ENCODE measurements around the gene RHOB. TPM values are rescaled to one million over a fixed set of nuclear protein-coding genes. Genes with fewer than 3 reads are reported as not detected.
A peak's percentile ranks its signal among the peaks of the same experiment; 100 is the strongest.

Gene RHOB
- total RNA-seq, 1 experiment from 2014 or later, result 143 TPM

- no peak for TF ChIP-seq CTCF (IDR thresholded peaks at IDR 0.05; ENCODE audit: unreplicated experiment)
- DNase-seq, result no peak
- intact Hi-C loops (cut with micrococcal nuclease; ENCODE audit: unreplicated experiment), result no loop called here
- CTCF ChIA-PET, result interaction anchor here (0.6 to 2.8 kb wide), 3 partner anchors 151 to 194 kb away, joined by 3 to 28 read pairs (median 3); no protein-coding TSS in a partner anchor
- H3K4me3 Mint-ChIP-seq (ENCODE audit: low read depth, unreplicated experiment), result peak overlapping the region; percentile 89
- H3K9me3 Mint-ChIP-seq (ENCODE audit: low read depth, unreplicated experiment), result no peaks in the 10 kb centered on the region
- BruUV-seq (replicated peaks), result TSS peak; percentile 74
- H3K4me1 Mint-ChIP-seq (ENCODE audit: low read depth, unreplicated experiment), result peaks cover 40% of the 10 kb centered on the region
- H3K27me3 Mint-ChIP-seq (ENCODE audit: unreplicated experiment), result no peaks in the 10 kb centered on the region
- H3K27ac Mint-ChIP-seq (ENCODE audit: unreplicated experiment), result peak overlapping the region; percentile 87
- peaks cover 67% of the 10 kb centered on the region for H3K36me3 Mint-ChIP-seq (ENCODE audit: insufficient read depth, unreplicated experiment)
Measured at GRCh38 chr2:20448246-20448976, 1.5 kb downstream of the RHOB start.

GRCh38 chr2:20448977-20449306, 2.1 kb downstream of the RHOB start:
- no peak for DNase-seq
- Mint-ChIP-seq H3K4me3 (ENCODE audit: low read depth, unreplicated experiment) (peak overlapping the region; percentile 89), H3K27ac (ENCODE audit: unreplicated experiment) (peak overlapping the region; percentile 87), H3K27me3 (ENCODE audit: unreplicated experiment) (no peaks in the 10 kb centered on the region), H3K9me3 (ENCODE audit: low read depth, unreplicated experiment) (no peaks in the 10 kb centered on the region), H3K4me1 (ENCODE audit: low read depth, unreplicated experiment) (peaks cover 35% of the 10 kb centered on the region), H3K36me3 (ENCODE audit: insufficient read depth, unreplicated experiment) (peaks cover 63% of the 10 kb centered on the region)
- CTCF ChIA-PET, result interaction anchor here (0.6 to 2.8 kb wide), 3 partner anchors 126 to 194 kb away, joined by 3 to 28 read pairs (median 3); no protein-coding TSS in a partner anchor
- intact Hi-C loops (cut with micrococcal nuclease; ENCODE audit: unreplicated experiment), result loop anchor here (1.0 kb wide), 1 partner anchor 185 kb away; no protein-coding TSS in a partner anchor
- no TSS peak for BruUV-seq (replicated peaks)
- no peak for TF ChIP-seq CTCF (IDR thresholded peaks at IDR 0.05; ENCODE audit: unreplicated experiment)

GRCh38 chr2:20449501-20450200, 2.8 kb downstream of the RHOB start:
- CTCF ChIA-PET, result interaction anchor here (0.6 to 3.1 kb wide), 6 partner anchors 9 to 185 kb away, joined by 3 to 24 read pairs (median 4); no protein-coding TSS in a partner anchor
- Mint-ChIP-seq H3K36me3 (ENCODE audit: insufficient read depth, unreplicated experiment) (peaks cover 63% of the 10 kb centered on the region), H3K27me3 (ENCODE audit: unreplicated experiment) (no peaks in the 10 kb centered on the region), H3K4me1 (ENCODE audit: low read depth, unreplicated experiment) (peaks cover 32% of the 10 kb centered on the region), H3K4me3 (ENCODE audit: low read depth, unreplicated experiment) (peak overlapping the region; percentile 89), H3K9me3 (ENCODE audit: low read depth, unreplicated experiment) (no peaks in the 10 kb centered on the region), H3K27ac (ENCODE audit: unreplicated experiment) (peak overlapping the region; percentile 87)
- no peak for TF ChIP-seq CTCF (IDR thresholded peaks at IDR 0.05; ENCODE audit: unreplicated experiment)
- intact Hi-C loops (cut with micrococcal nuclease; ENCODE audit: unreplicated experiment), result loop anchor here (1.0 kb wide), 1 partner anchor 185 kb away; no protein-coding TSS in a partner anchor
- BruUV-seq (replicated peaks), result no TSS peak
- DNase-seq, result no peak

DNA sequence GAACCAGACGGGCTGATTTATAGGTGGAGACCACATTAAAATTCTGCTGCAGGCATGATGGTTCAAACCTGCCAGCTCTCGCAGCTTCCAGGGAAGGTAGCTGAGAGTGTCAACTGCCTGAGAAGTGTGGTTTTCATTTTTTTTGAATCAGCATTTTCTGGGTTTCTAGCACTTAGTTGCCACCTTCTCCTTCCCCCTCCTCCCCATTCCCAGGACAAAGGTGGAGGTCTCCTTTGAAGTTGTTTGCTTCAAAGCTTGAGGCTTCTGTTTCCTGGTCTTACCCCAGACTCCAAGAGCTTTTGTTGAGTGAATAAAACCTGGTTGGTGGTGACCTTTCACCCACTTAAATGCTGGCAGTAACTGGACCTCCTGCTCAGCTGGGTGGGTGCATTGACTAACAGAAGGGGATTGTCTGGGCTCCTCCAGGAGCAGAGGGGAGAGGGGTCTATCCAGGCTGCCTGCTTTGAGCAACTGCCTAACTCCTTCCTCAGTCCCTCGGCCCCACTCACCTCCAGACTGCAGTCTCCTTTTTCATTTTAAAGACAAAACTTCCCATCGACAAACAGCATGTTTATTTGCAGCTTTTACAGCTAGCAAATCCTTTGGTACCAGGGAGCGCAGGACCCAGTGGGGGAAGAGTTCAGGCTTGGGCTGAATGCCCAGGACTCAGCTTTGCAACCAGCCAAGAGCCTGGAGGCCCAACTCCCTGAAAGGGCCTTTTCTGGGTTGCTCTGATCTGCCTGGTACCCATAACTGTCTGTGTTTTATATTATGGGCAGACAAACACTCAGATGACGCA, 3.5 kb downstream of the RHOB start:
- peak; percentile 53 for DNase-seq
- Mint-ChIP-seq H3K4me3 (ENCODE audit: low read depth, unreplicated experiment) (peak overlapping the region; percentile 89), H3K36me3 (ENCODE audit: insufficient read depth, unreplicated experiment) (peaks cover 59% of the 10 kb centered on the region), H3K27me3 (ENCODE audit: unreplicated experiment) (no peaks in the 10 kb centered on the region), H3K4me1 (ENCODE audit: low read depth, unreplicated experiment) (peaks cover 24% of the 10 kb centered on the region), H3K9me3 (ENCODE audit: low read depth, unreplicated experiment) (no peaks in the 10 kb centered on the region), H3K27ac (ENCODE audit: unreplicated experiment) (peak overlapping the region; percentile 87)
- intact Hi-C loops (cut with micrococcal nuclease; ENCODE audit: unreplicated experiment), result no loop called here
- CTCF ChIA-PET, result interaction anchor here (0.6 to 3.1 kb wide), 6 partner anchors 9 to 184 kb away, joined by 3 to 24 read pairs (median 4); no protein-coding TSS in a partner anchor
- no TSS peak for BruUV-seq (replicated peaks)
- TF ChIP-seq CTCF (IDR thresholded peaks at IDR 0.05; ENCODE audit: unreplicated experiment), result no peak

All from Calu3 (cell line).